ENCODE measurements around the gene CYP2S1. TPM values are rescaled to one million over a fixed set of nuclear protein-coding genes. Genes with fewer than 3 reads are reported as not detected.
A peak's percentile ranks its signal among the peaks of the same experiment; 100 is the strongest.

CYP2S1 gene
- total RNA-seq, 1 donor from 2014 or later: 0.68 TPM

GRCh38 chr19:41195675-41196497 lies 2.9 kb downstream of the CYP2S1 start:
- no peak for DNase-seq

DNA sequence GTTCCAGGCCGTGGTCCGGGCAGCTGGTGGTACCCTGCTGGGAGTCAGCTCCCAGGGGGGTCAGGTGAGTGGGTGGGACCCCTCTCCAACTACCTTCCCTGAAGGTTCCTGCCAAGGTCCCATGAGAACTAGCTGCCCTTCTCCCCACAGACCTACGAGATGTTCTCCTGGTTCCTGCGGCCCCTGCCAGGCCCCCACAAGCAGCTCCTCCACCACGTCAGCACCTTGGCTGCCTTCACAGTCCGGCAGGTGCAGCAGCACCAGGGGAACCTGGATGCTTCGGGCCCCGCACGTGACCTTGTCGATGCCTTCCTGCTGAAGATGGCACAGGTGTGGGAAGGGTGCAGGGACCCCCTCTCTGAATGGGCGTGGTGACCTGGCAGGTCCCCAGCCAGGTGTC lies 5.5 kb downstream of the CYP2S1 start:
- DNase-seq: no peak

- DNase-seq: no peak
Observed at GRCh38 chr19:41203371-41203770, 10.4 kb downstream of the CYP2S1 start.

GRCh38 chr19:41204338-41204737 lies 11.3 kb downstream of the CYP2S1 start:
- DNase-seq: peak; percentile 92

GRCh38 chr19:41205995-41206394 lies 13.0 kb downstream of the CYP2S1 start:
- no peak for DNase-seq

- DNase-seq: no peak
Observed at GRCh38 chr19:41206456-41206855, 13.4 kb downstream of the CYP2S1 start.

- no peak for DNase-seq
Observed at GRCh38 chr19:41206926-41207750, 14.1 kb downstream of the CYP2S1 start.

DNA sequence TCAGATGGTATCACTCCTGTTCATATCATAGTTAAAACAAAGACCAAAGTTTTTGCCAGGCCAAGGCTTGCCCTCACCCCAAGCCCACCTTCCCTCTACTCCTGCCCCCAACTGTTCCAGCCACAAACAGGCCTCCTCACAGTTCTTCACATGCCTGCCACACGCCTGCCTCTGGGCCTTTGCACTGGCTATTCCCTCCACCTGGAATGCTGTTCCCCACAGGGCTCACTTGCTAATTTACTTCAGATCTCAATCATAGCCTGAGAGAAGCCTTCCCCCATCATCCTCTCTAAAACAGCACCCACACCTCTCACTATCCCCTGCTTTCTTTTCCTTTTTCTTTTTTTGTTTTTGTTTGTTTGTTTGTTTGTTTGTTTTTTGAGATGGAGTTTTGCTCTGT lies 21.1 kb downstream of the CYP2S1 start:
- DNase-seq: no peak

DNA sequence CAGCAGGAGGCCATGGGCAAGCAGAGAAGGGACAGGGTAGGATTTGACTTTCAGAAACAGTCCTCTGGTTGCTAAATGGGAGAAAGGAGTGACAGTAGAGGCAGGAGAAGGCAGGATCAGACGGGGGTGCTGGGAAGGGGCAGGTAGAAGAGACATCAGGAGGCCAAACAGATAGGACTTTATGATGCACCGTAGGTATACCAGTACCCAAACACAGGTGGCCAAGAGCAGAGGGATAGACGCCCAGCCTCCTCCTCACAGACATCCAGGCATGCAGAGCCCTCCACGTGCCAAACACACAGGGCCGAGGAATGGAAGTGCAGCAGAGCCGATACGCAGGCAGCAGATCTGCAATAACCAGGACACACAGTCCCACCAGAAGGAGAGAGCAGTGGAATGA lies 24.7 kb downstream of the CYP2S1 start:
- no peak for DNase-seq

DNA sequence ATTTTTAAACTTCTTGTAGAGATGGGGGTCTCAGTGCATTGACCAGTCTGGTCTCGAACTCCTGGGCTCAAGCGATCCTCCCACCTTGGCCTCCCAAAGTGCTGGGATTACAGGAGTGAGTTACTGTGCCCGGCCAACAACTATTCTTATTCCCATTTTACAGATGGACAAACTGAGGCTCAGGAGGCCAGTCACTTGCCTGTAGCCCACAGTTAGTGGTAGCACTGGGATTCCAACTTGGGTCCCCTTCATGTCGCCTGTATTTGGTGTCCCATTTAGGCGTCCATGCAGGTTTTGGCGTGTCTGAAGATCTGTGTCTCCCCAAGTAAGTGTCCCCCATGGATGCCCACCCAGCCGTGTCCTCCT lies 25.2 kb downstream of the CYP2S1 start:
- no peak for DNase-seq

DNA sequence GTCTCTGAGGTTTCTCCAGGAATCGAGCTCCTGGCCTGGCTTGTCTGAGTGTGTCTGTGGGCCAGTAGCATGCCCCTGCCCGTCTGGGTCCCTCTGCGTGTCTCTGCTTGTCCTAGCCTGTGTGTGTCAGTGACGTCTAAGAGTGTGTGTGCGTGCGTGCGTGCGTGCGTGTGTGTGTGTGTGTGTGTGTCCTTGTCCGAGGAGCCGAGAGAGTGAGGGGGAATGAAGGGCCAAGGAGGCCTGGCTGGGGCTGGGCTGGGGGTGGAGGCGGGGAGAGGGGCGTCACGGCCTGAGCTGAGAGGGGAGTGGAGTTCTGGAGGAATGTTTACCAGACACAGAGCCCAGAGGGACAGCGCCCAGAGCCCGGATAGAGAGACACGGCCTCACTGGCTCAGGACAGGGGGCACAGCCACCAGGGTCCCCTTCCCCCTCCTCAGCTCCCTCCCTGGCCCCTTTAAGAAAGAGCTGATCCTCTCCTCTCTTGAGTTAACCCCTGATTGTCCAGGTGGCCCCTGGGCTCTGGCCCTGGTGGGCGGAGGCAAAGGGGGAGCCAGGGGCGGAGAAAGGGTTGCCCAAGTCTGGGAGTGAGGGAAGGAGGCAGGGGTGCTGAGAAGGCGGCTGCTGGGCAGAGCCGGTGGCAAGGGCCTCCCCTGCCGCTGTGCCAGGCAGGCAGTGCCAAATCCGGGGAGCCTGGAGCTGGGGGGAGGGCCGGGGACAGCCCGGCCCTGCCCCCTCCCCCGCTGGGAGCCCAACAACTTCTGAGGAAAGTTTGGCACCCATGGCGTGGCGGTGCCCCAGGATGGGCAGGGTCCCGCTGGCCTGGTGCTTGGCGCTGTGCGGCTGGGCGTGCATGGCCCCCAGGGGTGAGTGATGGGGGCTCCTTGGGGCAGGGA lies 25.8 kb downstream of the CYP2S1 start, which contains the start of gene AXL:
Gene AXL (plus strand): TSS at position 609 of the 893 bp plus-strand sequence. CDS start 170 bp downstream, at position 779.
- DNase-seq: peak; percentile 65

GRCh38 chr19:41219924-41220567 lies 27.0 kb downstream of the CYP2S1 start:
- DNase-seq: peak; percentile 37

- DNase-seq: no peak
Observed at GRCh38 chr19:41220811-41221210, 27.8 kb downstream of the CYP2S1 start.

- no peak for DNase-seq
Observed at GRCh38 chr19:41221514-41222205, 28.6 kb downstream of the CYP2S1 start.

- DNase-seq: no peak
Observed at GRCh38 chr19:41222240-41222639, 29.2 kb downstream of the CYP2S1 start.

- DNase-seq: peak; percentile 76
Observed at GRCh38 chr19:41223431-41224234, 30.6 kb downstream of the CYP2S1 start.

GRCh38 chr19:41224632-41225031 lies 31.6 kb downstream of the CYP2S1 start:
- no peak for DNase-seq

DNA sequence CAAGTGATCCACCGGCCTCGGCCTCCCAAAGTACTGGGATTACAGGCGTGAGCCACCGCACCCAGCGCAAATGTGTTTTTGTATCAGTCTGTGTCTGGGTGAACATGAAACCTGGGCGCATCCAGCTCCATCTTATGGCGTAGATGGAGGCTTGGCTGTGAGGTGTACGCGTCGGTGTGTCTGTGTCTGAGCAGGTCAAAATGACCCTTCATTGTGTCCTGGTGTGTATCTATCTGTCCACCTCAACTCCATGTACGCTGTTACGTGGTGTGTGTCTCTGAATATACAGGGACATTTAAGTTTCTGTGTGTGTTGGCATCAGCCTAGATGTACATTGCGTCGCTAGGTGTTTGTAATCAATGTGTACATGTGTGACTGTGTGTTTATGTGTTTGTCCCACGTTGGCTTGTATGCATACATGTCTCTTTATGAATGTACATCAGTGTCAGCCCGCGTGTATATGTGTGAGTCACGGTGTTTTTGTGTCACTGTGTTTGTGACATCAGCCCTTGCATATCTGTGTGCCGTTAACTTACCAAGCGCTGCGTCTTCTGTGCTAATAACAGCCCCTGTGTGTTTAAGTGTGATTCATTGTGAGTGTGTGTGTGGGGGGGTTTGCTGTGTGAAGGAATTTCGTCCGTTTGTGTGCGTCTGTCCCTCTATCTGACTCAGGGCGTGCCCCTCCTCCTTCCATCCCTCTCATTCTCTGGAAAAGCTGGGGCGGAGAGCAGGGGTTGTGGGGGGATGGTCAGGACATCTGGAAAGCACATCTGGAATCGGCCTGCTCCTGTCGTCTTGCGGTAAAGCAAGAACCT lies 32.4 kb downstream of the CYP2S1 start:
- peak; percentile 90 for DNase-seq

DNA sequence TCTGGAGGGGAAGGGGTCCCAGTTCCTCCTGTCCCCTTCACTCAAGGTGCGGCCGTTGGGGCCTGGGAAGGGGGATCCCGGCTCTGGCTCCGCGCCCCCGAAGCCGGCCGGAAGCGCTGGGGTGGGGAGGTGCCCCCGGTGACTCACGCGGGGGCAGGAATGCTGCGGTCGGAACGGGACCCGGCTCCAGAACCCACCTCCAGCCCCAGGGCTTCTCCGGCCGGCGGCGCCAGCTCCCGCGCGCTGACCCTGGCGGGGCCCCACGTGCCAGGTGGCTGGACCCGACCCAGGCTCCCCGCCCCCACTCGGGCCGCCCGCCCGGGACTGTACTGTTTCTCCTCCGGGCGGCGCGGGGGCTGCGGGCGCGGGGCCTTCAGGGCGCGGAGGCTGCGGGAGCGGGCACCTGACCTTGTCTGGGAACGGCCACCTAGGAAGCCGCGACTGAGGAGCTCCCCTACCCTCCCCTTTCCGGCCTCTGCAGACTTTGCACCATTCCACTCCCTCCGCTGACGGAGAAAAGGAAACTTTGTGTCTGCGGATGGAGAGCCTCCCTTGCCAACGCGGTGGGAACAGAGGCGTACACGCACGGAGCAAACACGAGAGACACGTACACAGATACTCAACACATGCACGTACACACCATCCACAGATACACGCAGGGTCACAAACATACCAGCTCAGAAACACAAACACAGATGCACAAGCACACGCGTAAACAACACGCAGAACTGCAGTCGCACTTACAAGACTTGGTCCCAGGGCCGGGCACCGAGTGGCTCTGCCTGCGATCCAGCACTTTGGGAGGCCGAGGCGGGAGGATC lies 33.2 kb downstream of the CYP2S1 start:
- peak; percentile 67 for DNase-seq

Measured in dermis blood vessel endothelial cell (primary cell).